ENCODE data around the gene FAM78A.

- TF ChIP-seq CTCF (IDR thresholded peaks at IDR 0.05) = no peak
- no peak for TF ChIP-seq NFYB (CRISPR knock-in tag; conservative IDR thresholded peaks at IDR 0.05; ENCODE audit: low read depth)
- TF ChIP-seq ZNF219 (CRISPR knock-in tag; IDR thresholded peaks at IDR 0.05; ENCODE audit: borderline replicate concordance) = no peak
- no peak for TF ChIP-seq ZNF396 (CRISPR knock-in tag; IDR thresholded peaks at IDR 0.05; ENCODE audit: borderline replicate concordance)
- TF ChIP-seq E2F1 (CRISPR knock-in tag; IDR thresholded peaks at IDR 0.05) = no peak
- TF ChIP-seq, protein P1, sequence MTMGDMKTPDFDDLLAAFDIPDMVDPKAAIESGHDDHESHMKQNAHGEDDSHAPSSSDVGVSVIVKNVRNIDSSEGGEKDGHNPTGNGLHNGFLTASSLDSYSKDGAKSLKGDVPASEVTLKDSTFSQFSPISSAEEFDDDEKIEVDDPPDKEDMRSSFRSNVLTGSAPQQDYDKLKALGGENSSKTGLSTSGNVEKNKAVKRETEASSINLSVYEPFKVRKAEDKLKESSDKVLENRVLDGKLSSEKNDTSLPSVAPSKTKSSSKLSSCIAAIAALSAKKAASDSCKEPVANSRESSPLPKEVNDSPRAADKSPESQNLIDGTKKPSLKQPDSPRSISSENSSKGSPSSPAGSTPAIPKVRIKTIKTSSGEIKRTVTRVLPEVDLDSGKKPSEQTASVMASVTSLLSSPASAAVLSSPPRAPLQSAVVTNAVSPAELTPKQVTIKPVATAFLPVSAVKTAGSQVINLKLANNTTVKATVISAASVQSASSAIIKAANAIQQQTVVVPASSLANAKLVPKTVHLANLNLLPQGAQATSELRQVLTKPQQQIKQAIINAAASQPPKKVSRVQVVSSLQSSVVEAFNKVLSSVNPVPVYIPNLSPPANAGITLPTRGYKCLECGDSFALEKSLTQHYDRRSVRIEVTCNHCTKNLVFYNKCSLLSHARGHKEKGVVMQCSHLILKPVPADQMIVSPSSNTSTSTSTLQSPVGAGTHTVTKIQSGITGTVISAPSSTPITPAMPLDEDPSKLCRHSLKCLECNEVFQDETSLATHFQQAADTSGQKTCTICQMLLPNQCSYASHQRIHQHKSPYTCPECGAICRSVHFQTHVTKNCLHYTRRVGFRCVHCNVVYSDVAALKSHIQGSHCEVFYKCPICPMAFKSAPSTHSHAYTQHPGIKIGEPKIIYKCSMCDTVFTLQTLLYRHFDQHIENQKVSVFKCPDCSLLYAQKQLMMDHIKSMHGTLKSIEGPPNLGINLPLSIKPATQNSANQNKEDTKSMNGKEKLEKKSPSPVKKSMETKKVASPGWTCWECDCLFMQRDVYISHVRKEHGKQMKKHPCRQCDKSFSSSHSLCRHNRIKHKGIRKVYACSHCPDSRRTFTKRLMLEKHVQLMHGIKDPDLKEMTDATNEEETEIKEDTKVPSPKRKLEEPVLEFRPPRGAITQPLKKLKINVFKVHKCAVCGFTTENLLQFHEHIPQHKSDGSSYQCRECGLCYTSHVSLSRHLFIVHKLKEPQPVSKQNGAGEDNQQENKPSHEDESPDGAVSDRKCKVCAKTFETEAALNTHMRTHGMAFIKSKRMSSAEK (CRISPR knock-in tag; IDR thresholded peaks at IDR 0.05; ENCODE audit: borderline replicate concordance) = no peak
- no peak for TF ChIP-seq FOXK1 (CRISPR knock-in tag; IDR thresholded peaks at IDR 0.05)
- no peak for TF ChIP-seq TEAD4 (CRISPR knock-in tag; IDR thresholded peaks at IDR 0.05)
Observed at GRCh38 chr9:131263701-131264100, 12.6 kb downstream of the FAM78A start.
